AG09319 (cell line): ENCODE results near the gene WWC2.

ENCODE experiments used
- DNase-seq: peaks from one replicate; pipeline ENCODE4 v3.0.0-alpha.2; 2010; ENCODE audit warnings: low read depth; ENCODE audit errors: extremely low read depth
- CTCF ChIP-seq: IDR thresholded peaks from 2 replicates; pipeline ENCODE4 v1.5.1; 2011; ENCODE audit warnings: low read depth, mild to moderate bottlenecking, inconsistent platforms, low read length, moderate library complexity

WWC2 gene

DNA sequence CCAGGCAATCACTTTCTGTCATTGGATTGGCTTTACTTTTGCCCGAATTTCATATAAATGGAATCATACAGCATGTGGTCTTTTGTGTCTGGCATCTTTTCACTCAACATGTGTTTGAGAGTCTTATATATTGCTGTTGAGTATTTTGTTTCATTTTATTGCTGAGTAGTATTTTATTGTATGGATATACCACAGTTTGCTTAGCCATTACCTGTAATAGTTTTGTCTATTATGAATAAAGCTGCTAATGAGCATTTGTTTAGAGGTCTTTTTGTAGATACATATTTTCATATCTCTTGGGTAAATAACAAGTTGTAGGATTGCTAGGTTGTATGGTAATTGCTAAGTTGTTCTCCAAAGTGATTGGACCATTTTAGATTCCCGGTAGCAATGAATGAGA, 105.7 kb downstream of the WWC2 start:
- no peak for TF ChIP-seq CTCF
- DNase-seq = no peak

DNA sequence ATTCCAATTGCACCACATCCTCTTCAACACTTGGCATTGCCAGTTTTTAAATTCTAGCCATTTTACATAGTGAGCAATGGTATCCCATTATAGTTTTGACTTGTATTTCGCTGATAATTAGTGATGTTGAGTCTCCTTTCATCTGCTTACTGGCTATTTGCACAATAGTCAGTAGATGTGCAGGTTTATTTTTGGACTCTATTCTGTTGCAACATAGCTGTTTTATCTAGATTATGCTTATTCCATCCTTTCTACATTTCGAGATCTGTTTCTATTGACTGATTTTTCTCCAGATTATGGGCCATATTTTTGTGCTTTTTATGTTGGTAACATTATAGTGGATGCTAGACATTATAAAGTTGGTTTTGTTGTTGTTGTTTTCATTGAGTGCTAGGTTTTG, 106.1 kb downstream of the WWC2 start:
- no peak for TF ChIP-seq CTCF
- no peak for DNase-seq

GRCh38 chr4:183205709-183206108, 106.7 kb downstream of the WWC2 start:
- TF ChIP-seq CTCF = no peak
- DNase-seq = no peak

- no peak for TF ChIP-seq CTCF
- no peak for DNase-seq
Observed at GRCh38 chr4:183211533-183211932, 112.5 kb downstream of the WWC2 start.

DNA sequence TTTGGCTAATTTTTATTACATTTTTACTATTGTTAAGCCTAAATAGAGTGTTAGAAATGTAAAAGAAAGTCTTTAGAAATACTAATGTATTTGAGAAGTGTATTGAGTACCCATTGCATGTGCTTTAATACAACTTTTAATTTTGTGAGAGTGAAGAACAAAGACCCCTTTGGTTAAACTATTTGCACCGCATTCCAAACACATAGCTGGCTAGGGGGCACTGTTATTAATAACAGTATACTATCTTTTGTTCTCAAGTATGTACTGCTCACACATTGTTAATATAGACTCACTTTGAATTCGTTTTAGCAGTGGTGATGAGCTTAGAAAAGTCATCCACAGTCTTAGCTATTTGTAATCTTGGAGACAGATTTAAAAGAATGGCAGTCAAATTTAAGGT, 114.9 kb downstream of the WWC2 start:
- DNase-seq = no peak
- no peak for TF ChIP-seq CTCF

DNA sequence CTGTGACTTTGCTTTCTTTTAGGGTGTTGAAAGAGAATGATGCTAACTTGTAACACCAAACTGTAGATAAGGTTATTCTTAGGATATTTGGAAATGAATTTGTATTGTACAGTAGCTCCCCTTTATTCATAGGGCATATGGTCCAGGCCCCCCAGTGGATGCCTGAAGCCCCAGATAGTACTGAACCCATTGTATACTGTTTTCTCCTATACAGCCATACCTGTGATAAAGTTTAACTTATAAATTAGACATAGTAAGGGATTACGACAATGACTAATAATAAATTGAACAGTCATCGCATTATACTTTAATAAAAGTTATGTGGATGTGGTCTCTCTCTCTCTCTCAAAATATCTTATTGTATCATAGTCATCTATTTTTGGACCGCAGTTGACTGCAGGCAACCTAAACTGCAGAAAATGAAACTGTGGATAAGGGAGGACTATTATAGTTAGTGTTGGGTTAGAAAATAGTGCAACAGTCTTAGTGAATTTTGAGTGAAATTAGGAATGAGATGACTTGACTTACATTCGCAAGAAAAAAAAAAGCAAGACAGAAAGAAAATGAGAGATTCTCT, 115.9 kb downstream of the WWC2 start:
- no peak for TF ChIP-seq CTCF
- no peak for DNase-seq

- TF ChIP-seq CTCF = no peak
- DNase-seq = no peak
Observed at GRCh38 chr4:183220236-183220635, 121.2 kb downstream of the WWC2 start.
